Measurements from ENCODE around the gene COG1. TPM values are rescaled to one million over a fixed set of nuclear protein-coding genes. Genes with fewer than 3 reads are reported as not detected.
"Not testable (repeated sequence)": the region's sequence is repeated elsewhere in the genome, so short reads cannot be mapped to it uniquely, and the experiment has no call there.

COG1 gene, protein sequence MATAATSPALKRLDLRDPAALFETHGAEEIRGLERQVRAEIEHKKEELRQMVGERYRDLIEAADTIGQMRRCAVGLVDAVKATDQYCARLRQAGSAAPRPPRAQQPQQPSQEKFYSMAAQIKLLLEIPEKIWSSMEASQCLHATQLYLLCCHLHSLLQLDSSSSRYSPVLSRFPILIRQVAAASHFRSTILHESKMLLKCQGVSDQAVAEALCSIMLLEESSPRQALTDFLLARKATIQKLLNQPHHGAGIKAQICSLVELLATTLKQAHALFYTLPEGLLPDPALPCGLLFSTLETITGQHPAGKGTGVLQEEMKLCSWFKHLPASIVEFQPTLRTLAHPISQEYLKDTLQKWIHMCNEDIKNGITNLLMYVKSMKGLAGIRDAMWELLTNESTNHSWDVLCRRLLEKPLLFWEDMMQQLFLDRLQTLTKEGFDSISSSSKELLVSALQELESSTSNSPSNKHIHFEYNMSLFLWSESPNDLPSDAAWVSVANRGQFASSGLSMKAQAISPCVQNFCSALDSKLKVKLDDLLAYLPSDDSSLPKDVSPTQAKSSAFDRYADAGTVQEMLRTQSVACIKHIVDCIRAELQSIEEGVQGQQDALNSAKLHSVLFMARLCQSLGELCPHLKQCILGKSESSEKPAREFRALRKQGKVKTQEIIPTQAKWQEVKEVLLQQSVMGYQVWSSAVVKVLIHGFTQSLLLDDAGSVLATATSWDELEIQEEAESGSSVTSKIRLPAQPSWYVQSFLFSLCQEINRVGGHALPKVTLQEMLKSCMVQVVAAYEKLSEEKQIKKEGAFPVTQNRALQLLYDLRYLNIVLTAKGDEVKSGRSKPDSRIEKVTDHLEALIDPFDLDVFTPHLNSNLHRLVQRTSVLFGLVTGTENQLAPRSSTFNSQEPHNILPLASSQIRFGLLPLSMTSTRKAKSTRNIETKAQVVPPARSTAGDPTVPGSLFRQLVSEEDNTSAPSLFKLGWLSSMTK
- total RNA-seq: 18.3 TPM

DNA sequence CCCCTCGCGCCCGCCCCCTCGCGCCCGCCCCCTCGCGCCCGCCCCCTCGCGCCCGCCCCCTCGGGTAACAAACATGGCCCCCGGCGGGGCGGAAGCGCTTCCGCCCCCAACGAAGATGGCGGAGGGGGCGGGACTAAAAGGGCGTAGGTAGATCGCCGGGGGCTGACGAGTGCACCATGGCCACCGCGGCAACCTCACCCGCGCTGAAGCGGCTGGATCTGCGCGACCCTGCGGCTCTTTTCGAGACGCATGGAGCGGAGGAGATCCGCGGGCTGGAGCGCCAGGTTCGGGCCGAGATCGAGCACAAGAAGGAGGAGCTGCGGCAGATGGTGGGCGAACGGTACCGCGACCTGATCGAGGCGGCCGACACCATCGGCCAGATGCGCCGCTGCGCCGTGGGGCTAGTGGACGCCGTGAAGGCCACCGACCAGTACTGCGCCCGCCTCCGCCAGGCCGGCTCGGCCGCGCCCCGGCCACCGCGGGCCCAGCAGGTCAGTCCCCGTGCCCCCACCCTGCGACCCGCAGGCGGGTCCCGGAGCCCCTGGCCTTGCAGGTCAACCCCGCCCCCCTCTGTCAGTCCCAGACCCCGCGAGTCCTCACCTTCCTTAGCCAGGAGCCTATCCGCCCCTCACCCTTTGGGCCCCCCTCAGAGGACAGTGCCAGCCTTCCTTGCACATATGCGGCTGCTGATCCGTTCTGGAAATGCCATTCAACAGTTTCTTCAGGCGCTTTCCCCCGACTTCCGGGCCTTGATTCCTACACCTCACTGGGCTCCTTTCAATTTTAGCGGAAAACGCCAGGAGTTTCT lies at the start of gene COG1:
TSS of gene COG1 (plus strand) at position 162 of the 808 bp plus-strand sequence. CDS start at position 177, 15 bp downstream.
- Histone ChIP-seq H3K9me3 (ENCODE audit: control insufficient read depth in 3 of 3, low read length in 3 of 3) (no peaks in the 10 kb centered on the region), H3K27me3 (ENCODE audit: control insufficient read depth in 3 of 3, insufficient read depth in 3 of 3, low read length in 3 of 3) (no peaks in the 10 kb centered on the region), H3K36me3 (ENCODE audit: control insufficient read depth in 3 of 3, insufficient read depth in 3 of 3, low read length in 3 of 3) (peaks cover 15 to 18% (median 17%) of the 10 kb centered on the region in 3 donors), H3K27ac (ENCODE audit: low read depth, low read length) (peak within 1 kb of the TSS; percentile 78), H3K9ac (ENCODE audit: low read depth in 1 of 3, low read length in 3 of 3) (peak within 1 kb of the TSS; percentile 81 to 94 (median 88)), H3K4me1 (ENCODE audit: control insufficient read depth in 3 of 3, insufficient read depth in 3 of 3, low read length in 3 of 3) (peaks cover 16 to 27% (median 16%) of the 10 kb centered on the region in 3 donors), H3K4me3 (ENCODE audit: low read length in 3 of 3) (peak within 1 kb of the TSS; percentile 84 to 99 (median 96))

DNA sequence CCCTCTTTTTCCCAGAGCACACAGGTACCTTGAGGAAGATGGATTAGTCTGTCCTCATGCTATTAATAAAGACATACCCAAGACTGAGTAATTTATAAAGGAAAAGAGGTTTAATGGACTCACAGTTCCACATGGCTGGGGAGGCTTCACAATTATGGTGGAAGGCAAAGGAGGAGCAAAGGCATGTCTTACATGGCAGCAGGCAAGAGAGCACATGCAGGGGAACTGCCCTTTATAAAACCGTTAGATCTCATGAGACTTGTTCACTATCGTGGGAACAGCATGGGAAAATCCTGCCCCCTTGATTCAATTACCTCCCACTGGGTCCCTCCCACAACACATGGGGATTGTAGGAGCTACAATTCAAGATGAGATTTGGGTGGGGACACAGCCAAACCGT lies 48.6 kb upstream of the COG1 start:
- H3K27ac ChIP-seq (ENCODE audit: low read depth, low read length); H3K9ac ChIP-seq (ENCODE audit: low read depth in 1 of 3, low read length in 3 of 3): not testable (repeated sequence)

DNA sequence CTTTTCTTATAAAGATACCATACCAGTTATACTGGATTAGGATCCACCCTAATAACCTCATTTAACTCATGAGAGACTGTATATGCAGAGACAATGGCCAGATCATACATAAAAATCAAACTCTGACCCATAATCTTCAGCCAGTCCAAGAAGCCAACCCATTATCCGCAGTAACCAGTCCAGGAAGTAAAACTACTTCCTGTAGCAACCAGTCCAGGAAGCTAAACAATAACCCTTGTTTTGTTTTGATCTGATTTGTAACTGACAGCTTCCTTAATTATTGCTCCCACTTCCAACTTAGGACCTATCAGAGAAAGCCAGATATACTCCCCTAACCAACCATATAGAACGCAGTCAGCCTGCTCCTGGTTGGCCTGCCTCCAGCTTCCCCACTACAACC lies 47.2 kb upstream of the COG1 start:
- H3K36me3 ChIP-seq (ENCODE audit: control insufficient read depth in 3 of 3, insufficient read depth in 3 of 3, low read length in 3 of 3): no peaks in the 10 kb centered on the region
- H3K4me3 ChIP-seq (ENCODE audit: low read length in 3 of 3): no peak overlapping the region
- no peaks in the 10 kb centered on the region for H3K4me1 ChIP-seq (ENCODE audit: control insufficient read depth in 3 of 3, insufficient read depth in 3 of 3, low read length in 3 of 3)
- H3K9me3 ChIP-seq (ENCODE audit: control insufficient read depth in 3 of 3, low read length in 3 of 3): peaks cover 0 to 3% (median 0%) of the 10 kb centered on the region in 3 donors
- H3K27ac ChIP-seq (ENCODE audit: low read depth, low read length): no peak overlapping the region
- H3K27me3 ChIP-seq (ENCODE audit: control insufficient read depth in 3 of 3, insufficient read depth in 3 of 3, low read length in 3 of 3): peaks cover 0 to 3% (median 2%) of the 10 kb centered on the region in 3 donors
- H3K9ac ChIP-seq (ENCODE audit: low read depth in 1 of 3, low read length in 3 of 3): no peak overlapping the region

More for the DNA sequence above, 48.6 kb upstream of the COG1 start:
- H3K9me3 ChIP-seq (ENCODE audit: control insufficient read depth in 3 of 3, low read length in 3 of 3); H3K36me3 ChIP-seq (ENCODE audit: control insufficient read depth in 3 of 3, insufficient read depth in 3 of 3, low read length in 3 of 3); H3K4me1 ChIP-seq (ENCODE audit: control insufficient read depth in 3 of 3, insufficient read depth in 3 of 3, low read length in 3 of 3); H3K4me3 ChIP-seq (ENCODE audit: low read length in 3 of 3): not testable (repeated sequence)
- peaks cover 0 to 12% (median 9%) of the 10 kb centered on the region in 3 donors for H3K27me3 ChIP-seq (ENCODE audit: control insufficient read depth in 3 of 3, insufficient read depth in 3 of 3, low read length in 3 of 3)

DNA sequence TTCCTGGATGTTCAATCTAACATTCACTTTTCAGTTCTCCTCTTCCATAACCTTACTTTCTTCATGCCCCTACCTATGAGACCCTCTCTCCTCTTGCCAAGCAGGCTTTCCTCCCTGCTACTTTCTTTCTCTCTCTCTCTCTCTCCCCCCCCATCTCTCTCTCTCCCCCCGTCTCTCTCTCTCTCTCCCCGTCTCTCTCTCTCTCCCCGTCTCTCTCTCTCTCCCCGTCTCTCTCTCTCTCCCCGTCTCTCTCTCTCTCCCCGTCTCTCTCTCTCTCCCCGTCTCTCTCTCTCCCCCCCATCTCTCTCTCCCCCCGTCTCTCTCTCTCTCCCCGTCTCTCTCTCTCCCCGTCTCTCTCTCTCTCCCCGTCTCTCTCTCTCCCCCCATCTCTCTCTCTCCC lies 45.1 kb upstream of the COG1 start:
- H3K36me3 ChIP-seq (ENCODE audit: control insufficient read depth in 3 of 3, insufficient read depth in 3 of 3, low read length in 3 of 3); H3K4me1 ChIP-seq (ENCODE audit: control insufficient read depth in 3 of 3, insufficient read depth in 3 of 3, low read length in 3 of 3); H3K9me3 ChIP-seq (ENCODE audit: control insufficient read depth in 3 of 3, low read length in 3 of 3); H3K9ac ChIP-seq (ENCODE audit: low read depth in 1 of 3, low read length in 3 of 3); H3K27me3 ChIP-seq (ENCODE audit: control insufficient read depth in 3 of 3, insufficient read depth in 3 of 3, low read length in 3 of 3); H3K4me3 ChIP-seq (ENCODE audit: low read length in 3 of 3); H3K27ac ChIP-seq (ENCODE audit: low read depth, low read length): not testable (repeated sequence)

DNA sequence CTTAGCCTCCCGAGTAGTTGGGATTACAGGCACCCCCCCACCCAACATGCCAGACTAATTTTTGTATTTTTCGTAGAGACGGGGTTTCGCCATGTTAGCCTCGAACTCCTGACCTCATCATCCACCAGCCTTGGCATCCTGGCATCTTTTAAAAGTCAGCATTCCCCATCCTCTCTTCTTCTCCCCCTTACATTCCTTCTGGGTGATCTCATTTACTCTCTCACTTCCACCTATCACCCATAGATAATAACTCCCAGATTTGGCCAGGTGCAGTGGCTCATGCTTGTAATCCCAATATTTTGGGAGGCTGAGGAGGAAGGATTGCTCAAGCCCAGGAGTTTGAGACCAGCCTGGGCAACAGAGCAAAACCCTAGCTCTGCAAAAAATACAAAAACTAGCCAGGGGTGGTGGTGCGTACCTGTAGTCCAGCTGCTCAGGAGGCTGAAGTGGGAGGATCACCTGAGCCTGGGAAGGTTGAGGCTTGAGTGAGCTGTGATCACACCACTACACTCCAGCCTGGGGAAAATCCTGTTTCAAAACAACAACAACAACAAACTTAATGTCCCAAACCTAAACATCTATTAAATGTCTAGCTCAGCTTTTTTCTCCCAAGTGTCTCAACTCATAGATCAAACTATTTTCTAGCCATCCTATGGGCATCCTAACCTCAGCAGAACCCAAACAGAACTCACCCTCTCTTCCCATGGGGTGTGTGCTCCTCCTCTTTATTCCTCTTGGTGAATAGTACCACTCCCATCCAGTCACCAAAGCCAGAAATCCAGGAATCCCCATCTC lies 44.1 kb upstream of the COG1 start:
- Histone ChIP-seq H3K4me3 (ENCODE audit: low read length in 3 of 3) (no peak overlapping the region), H3K4me1 (ENCODE audit: control insufficient read depth in 3 of 3, insufficient read depth in 3 of 3, low read length in 3 of 3) (no peaks in the 10 kb centered on the region), H3K9me3 (ENCODE audit: control insufficient read depth in 3 of 3, low read length in 3 of 3) (peaks cover 0 to 3% (median 0%) of the 10 kb centered on the region in 3 donors), H3K27me3 (ENCODE audit: control insufficient read depth in 3 of 3, insufficient read depth in 3 of 3, low read length in 3 of 3) (peaks cover 0 to 5% (median 3%) of the 10 kb centered on the region in 3 donors), H3K9ac (ENCODE audit: low read depth in 1 of 3, low read length in 3 of 3) (no peak overlapping the region), H3K36me3 (ENCODE audit: control insufficient read depth in 3 of 3, insufficient read depth in 3 of 3, low read length in 3 of 3) (no peaks in the 10 kb centered on the region), H3K27ac (ENCODE audit: low read depth, low read length) (no peak overlapping the region)

DNA sequence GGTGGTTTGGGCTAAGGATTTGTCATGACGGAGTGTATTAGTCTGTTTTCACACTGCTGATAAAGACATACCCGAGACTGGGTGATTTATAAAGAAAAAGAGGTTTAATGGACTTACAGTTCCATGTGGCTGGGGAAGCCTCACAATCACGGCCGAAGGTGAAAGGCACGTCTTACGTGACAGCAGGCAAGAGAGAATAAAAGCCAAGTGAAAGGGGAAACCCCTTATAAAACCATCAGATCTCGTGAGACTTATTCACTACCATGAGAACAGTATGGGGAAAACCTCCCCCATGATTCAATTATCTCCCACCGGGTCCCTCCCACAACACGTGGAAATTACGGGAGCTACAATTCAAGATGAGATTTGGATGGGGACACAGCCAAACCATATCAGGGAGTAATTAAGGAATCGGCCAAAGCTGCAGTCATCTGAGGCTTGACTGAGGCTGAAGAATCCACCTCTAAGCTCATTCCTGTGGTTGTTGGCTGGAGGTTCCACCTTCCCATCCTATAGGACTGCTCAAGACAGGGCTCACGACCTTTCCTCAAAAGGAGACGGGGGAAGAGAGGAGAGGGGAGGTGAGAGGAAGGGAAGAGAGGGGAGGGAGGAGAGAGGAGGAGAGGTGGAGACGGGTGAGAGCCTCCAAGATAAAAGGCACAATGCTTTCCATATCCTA lies 42.1 kb upstream of the COG1 start:
- not testable (repeated sequence) for H3K9ac ChIP-seq (ENCODE audit: low read depth in 1 of 3, low read length in 3 of 3); H3K27me3 ChIP-seq (ENCODE audit: control insufficient read depth in 3 of 3, insufficient read depth in 3 of 3, low read length in 3 of 3); H3K9me3 ChIP-seq (ENCODE audit: control insufficient read depth in 3 of 3, low read length in 3 of 3)

DNA sequence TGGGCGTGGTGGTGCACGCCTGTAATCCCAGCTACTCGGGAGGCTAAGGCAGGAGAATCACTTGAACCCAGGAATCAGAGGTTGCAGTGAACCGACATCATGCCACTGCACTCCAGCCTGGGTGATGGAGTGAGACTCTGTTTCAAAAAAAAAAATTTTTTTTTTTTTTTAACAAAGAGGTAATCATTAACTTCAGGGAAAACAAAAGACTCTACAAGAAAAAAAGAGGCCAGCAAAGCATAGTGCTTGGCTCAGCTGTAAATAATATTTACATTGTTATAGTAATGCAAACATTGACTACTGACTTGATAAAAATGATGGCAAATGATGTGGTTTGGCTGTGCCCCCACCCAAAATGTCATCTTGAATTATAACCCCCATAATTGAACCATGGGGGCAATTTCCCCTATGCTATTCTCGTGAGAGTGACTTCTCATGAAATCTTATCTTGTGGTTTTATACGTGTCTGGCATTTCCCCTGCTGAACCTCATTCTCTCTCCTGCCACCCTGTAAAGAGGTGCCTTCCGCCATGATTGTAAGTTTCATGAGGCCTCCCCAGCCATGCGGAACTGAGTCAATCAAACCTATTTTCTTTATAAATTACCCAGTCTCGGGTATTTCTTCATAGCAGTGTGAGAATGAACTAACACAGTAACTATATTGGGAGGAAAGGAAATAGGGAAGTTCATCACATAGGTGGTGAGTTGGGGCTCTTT lies 40.8 kb upstream of the COG1 start:
- H3K4me3 ChIP-seq (ENCODE audit: low read length in 3 of 3): no peak overlapping the region

More for the DNA sequence above, 42.1 kb upstream of the COG1 start:
- not testable (repeated sequence) for H3K4me3 ChIP-seq (ENCODE audit: low read length in 3 of 3); H3K36me3 ChIP-seq (ENCODE audit: control insufficient read depth in 3 of 3, insufficient read depth in 3 of 3, low read length in 3 of 3); H3K4me1 ChIP-seq (ENCODE audit: control insufficient read depth in 3 of 3, insufficient read depth in 3 of 3, low read length in 3 of 3); H3K27ac ChIP-seq (ENCODE audit: low read depth, low read length)

DNA sequence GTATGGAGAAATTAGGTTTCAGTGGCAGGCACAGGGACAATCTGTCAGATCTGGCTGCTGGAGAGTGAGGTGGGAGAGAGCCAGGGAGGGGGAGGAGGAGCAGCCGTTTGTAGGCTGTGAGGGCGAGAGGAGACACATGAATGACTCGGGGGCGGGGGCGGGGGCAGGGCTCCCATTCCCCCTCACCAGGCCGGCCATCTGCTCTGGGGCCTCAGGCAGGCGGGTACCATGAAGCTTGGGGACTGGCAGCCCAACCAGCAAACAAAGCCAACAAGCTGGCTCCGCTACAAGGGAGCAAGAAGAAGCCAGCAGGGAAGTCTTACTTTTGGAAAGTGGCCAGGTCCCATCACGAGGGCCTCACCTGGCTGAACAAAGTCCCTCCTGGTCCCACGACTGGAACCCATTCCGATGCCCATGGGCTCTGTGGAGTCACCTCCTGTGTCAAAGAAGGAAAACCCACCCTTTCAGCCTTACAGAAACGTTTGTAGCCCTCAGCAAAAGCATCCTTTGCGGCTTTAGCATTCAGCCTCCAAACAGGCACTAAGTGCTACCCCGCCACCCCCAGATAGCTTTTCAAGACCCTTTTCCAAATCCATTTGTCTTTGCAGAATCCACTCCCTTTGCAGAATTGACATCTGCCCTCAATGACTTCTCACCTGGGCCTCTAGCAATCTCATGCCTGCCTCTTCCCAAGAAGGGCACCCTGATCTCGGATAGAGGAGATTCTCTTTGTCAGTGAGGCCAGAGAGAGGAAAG lies 37.3 kb upstream of the COG1 start:
- Histone ChIP-seq H3K27me3 (ENCODE audit: control insufficient read depth in 3 of 3, insufficient read depth in 3 of 3, low read length in 3 of 3) (peaks cover 0 to 14% (median 2%) of the 10 kb centered on the region in 3 donors), H3K9ac (ENCODE audit: low read depth in 1 of 3, low read length in 3 of 3) (peak overlapping the region in 1 of 3 donors; percentile 45), H3K4me1 (ENCODE audit: control insufficient read depth in 3 of 3, insufficient read depth in 3 of 3, low read length in 3 of 3) (peaks cover 2 to 4% (median 3%) of the 10 kb centered on the region in 3 donors), H3K36me3 (ENCODE audit: control insufficient read depth in 3 of 3, insufficient read depth in 3 of 3, low read length in 3 of 3) (no peaks in the 10 kb centered on the region), H3K4me3 (ENCODE audit: low read length in 3 of 3) (no peak overlapping the region), H3K27ac (ENCODE audit: low read depth, low read length) (no peak overlapping the region), H3K9me3 (ENCODE audit: control insufficient read depth in 3 of 3, low read length in 3 of 3) (no peaks in the 10 kb centered on the region)

More for the DNA sequence above, 40.8 kb upstream of the COG1 start:
- H3K36me3 ChIP-seq (ENCODE audit: control insufficient read depth in 3 of 3, insufficient read depth in 3 of 3, low read length in 3 of 3): no peaks in the 10 kb centered on the region
- peaks cover 0 to 7% (median 5%) of the 10 kb centered on the region in 3 donors for H3K27me3 ChIP-seq (ENCODE audit: control insufficient read depth in 3 of 3, insufficient read depth in 3 of 3, low read length in 3 of 3)
- H3K9ac ChIP-seq (ENCODE audit: low read depth in 1 of 3, low read length in 3 of 3): no peak overlapping the region
- no peaks in the 10 kb centered on the region for H3K9me3 ChIP-seq (ENCODE audit: control insufficient read depth in 3 of 3, low read length in 3 of 3)
- peaks cover 2 to 4% (median 3%) of the 10 kb centered on the region in 3 donors for H3K4me1 ChIP-seq (ENCODE audit: control insufficient read depth in 3 of 3, insufficient read depth in 3 of 3, low read length in 3 of 3)
- no peak overlapping the region for H3K27ac ChIP-seq (ENCODE audit: low read depth, low read length)
